Omental fat pad (tissue), 4 donors: ENCODE measurements around the gene DMPK. TPM values are rescaled to one million over a fixed set of nuclear protein-coding genes. Genes with fewer than 3 reads are reported as not detected.

Experiments
- ATAC-seq: fragments of 150-250 bp; one replicate; pipeline ENCODE4 v1.9.1; 2016; ENCODE audit warnings: mild to moderate bottlenecking, moderate library complexity; ENCODE audit not compliant: low FRiP score
- DNase-seq: peaks from one replicate; pipeline ENCODE4 v3.0.0-alpha.2; 2019; ENCODE audit warnings: low spot score
- total RNA-seq, 4 donors: library from RNA; depleted of rRNA; stranded (reverse); fragments of >200 nt; gene quantifications; one replicate each; pipeline ENCODE4 v1.1.0, GENCODE V29; 2016
- TF ChIP-seq, protein P1 (sequence below), 3 donors: fragments of 450-650 bp; IDR thresholded peaks; one replicate each; pipeline ENCODE4 v1.5.1; 2016 to 2017; ENCODE audit warnings: antibody characterized with exemption in 3 of 3, mild to moderate bottlenecking in 3 of 3, moderate library complexity in 2 of 3

DMPK gene
- total RNA-seq, 4 donors from 2014 or later, result 9.4 to 30.1 (median 23.2) TPM

DNA sequence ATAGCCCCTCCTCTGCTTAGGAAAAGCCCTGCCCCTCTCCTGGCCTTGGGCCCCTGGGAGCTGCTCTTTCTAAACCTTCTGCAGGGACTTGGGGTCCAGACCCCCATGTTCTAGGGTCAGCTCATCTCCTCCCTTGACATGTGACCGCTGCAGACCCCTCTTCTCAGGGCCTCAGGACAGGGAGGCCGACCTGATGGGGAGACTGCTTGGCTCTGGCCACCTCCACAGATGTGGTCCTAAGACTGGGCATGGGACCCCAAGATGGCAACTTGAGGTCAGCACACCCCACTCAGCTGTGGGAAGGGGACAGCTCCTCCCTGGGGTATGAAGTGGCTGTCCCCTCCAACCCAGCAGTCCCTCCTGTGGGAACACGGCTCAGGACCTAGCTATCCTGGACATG lies 9.4 kb downstream of the DMPK start:
- DNase-seq, result no peak
- no peak for ATAC-seq
- TF ChIP-seq, protein P1, sequence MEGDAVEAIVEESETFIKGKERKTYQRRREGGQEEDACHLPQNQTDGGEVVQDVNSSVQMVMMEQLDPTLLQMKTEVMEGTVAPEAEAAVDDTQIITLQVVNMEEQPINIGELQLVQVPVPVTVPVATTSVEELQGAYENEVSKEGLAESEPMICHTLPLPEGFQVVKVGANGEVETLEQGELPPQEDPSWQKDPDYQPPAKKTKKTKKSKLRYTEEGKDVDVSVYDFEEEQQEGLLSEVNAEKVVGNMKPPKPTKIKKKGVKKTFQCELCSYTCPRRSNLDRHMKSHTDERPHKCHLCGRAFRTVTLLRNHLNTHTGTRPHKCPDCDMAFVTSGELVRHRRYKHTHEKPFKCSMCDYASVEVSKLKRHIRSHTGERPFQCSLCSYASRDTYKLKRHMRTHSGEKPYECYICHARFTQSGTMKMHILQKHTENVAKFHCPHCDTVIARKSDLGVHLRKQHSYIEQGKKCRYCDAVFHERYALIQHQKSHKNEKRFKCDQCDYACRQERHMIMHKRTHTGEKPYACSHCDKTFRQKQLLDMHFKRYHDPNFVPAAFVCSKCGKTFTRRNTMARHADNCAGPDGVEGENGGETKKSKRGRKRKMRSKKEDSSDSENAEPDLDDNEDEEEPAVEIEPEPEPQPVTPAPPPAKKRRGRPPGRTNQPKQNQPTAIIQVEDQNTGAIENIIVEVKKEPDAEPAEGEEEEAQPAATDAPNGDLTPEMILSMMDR (IDR thresholded peaks at IDR 0.05), result no peak

DNA sequence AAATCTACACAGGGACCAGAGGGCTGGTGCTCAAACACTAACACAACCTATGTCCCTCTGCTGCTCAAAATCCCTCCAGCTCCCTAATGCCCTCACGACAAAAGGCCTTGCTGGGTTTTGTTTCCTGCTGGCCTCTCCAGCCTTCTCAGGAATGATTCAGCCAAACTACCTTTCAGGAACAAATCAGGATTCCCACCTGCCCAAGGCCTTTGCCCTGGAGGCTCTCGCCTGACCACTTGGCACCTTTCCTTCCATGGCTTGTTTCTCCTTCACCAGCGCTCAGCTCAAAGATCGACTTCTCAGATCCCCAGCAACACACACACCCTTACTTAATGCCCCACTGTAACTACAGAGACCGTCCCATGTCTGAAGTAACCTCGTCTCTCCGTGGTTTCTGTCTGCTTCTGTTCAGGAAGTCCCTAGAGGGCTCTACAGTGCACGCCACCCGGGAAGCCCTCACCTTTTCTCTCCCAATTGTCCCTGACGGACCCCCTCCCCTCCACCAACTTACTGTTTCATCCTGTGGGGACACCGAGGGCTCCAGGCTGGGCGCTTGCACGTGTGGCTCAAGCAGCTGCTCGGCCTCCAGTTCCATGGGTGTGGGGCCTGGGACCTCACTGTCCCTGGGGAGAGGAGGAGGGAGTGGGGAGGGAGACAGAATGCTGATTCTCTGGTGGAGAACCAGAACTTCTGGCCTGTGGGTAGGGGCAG lies 10.0 kb downstream of the DMPK start:
- TF ChIP-seq, protein P1 (IDR thresholded peaks at IDR 0.05), result no peak
- DNase-seq, result no peak
- no peak for ATAC-seq

DNA sequence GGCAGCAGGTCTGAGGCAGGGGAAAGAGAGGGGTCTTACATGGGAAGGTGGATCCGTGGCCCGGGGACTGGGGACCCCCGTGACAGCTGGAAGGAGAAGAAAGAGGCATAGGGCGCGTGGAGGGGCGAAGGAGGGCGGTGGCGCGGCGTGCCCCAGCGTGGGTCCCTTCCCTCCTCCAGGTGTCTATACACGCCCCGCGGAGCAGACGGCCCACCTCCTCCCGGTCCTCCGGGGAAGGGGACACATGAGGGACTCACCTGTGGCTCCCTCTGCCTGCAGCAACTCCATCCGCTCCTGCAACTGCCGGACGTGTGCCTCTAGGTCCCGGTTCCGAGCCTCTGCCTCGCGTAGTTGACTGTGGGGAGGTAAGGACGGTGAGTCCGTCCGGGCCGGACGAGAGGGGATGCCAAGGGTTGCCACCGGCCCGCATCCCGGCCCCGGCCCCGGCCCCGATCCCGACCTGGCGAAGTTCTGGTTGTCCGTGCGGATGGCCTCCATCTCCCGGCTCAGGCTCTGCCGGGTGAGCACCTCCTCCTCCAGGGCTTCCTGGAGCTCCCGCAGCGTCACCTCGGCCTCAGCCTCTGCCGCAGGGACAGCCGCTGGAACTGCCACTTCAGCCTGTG lies 10.9 kb downstream of the DMPK start:
- no peak for ATAC-seq

DNA sequence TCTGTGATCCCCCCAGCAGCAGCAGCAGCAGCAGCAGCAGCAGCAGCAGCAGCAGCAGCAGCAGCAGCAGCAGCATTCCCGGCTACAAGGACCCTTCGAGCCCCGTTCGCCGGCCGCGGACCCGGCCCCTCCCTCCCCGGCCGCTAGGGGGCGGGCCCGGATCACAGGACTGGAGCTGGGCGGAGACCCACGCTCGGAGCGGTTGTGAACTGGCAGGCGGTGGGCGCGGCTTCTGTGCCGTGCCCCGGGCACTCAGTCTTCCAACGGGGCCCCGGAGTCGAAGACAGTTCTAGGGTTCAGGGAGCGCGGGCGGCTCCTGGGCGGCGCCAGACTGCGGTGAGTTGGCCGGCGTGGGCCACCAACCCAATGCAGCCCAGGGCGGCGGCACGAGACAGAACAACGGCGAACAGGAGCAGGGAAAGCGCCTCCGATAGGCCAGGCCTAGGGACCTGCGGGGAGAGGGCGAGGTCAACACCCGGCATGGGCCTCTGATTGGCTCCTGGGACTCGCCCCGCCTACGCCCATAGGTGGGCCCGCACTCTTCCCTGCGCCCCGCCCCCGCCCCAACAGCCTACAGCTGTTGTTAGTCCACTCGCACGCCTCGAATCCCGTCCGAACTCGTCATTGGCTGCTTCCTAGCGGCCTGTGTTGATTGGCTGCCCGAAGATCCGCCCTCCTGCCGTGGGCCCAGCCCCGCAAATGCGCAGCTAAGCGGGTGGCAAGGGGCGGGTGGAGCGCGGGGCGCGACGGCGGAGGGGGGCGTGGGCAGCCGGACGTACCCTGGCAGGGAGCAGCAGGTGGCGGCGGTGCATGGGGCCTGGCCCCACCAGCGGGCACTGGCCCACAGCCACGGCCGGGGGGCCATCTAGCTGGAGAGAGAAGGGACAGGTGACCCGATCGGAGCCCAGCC lies 11.8 kb downstream of the DMPK start:
- TF ChIP-seq, protein P1 (IDR thresholded peaks at IDR 0.05), result peak in 2 of 3 donors; percentile 60 to 94
- DNase-seq (peak; percentile 83), ATAC-seq (peak; percentile 75)

More for the DNA sequence above, 10.9 kb downstream of the DMPK start:
- no peak for DNase-seq
- TF ChIP-seq, protein P1 (IDR thresholded peaks at IDR 0.05), result no peak

DNA sequence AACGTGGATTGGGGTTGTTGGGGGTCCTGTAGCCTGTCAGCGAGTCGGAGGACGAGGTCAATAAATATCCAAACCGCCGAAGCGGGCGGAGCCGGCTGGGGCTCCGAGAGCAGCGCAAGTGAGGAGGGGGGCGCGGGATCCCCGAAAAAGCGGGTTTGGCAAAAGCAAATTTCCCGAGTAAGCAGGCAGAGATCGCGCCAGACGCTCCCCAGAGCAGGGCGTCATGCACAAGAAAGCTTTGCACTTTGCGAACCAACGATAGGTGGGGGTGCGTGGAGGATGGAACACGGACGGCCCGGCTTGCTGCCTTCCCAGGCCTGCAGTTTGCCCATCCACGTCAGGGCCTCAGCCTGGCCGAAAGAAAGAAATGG lies 12.5 kb downstream of the DMPK start:
- DNase-seq, result no peak
- ATAC-seq, result no peak
- TF ChIP-seq, protein P1 (IDR thresholded peaks at IDR 0.05), result no peak

DNA sequence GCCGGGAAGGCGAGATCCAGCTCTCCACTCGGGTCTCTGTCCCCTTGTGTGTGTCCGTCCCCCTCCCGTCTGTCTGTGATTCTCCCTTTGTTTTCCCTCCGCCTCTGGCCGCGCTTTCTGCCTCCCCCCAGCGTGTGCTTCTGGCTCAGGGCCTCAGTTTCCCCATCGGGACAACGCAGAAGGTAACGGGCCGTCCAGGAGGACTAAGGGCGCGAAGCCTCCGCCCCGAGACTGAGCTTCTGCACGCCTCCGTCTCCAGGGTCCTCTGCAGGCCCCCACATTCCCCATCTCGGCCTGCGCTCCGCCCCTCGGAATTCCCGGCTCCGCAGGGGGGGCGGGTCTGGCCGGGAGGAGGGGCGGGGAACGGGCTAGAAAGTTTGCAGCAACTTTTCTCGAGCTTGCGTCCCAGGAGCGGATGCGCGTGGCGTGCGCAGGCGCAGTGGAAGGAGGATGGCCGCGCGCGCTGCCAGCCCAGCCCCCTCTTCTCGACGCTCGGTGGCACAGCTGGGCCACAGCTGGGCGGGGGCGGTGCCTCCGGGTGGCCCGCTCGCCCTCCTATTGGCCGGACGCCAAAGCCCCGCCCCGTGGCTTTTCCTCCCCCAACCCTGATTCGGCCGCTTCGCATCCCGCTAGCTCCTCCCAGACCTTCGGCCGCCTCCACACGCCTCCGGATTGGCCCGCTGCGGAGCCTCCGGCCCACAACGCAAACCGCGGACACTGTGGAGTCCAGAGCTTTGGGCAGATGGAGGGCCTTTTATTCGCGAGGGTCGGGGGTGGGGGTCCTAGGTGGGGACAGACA lies 13.1 kb downstream of the DMPK start, which contains the start of gene SIX5:
SIX5 (minus strand) TSS at position 269 of the 799 bp plus-strand sequence. CDS start 408 bp downstream, outside the sequence.
- TF ChIP-seq, protein P1 (IDR thresholded peaks at IDR 0.05), result no peak
- peak; percentile 61 for ATAC-seq
- peak; percentile 96 for DNase-seq
